K562 (cell line): ENCODE measurements around the gene RETN. TPM values are rescaled to one million over a fixed set of nuclear protein-coding genes. Genes with fewer than 3 reads are reported as not detected.

Source experiments
- CTBP1 ChIP-seq: fragments of 450-650 bp; IDR thresholded peaks from 2 replicates; pipeline ENCODE4 v1.6.1; 2016; ENCODE audit warnings: borderline replicate concordance
- DMBX1 ChIP-seq: fragments of 250-450 bp; sonication (Bioruptor Pico); IDR thresholded peaks from 2 replicates; pipeline ENCODE4 v1.8.0; 2022; ENCODE audit warnings: inconsistent platforms, mild to moderate bottlenecking, moderate library complexity, borderline replicate concordance
- ERF ChIP-seq: fragments of 450-650 bp; formaldehyde crosslinking; IDR thresholded peaks from 2 replicates; pipeline ENCODE4 v1.4.0; 2020; ENCODE audit warnings: mild to moderate bottlenecking, mixed read lengths
- FUS ChIP-seq: fragments of 200-400 bp; formaldehyde crosslinking; optimal IDR thresholded peaks from 2 replicates; pipeline ENCODE3; 2017; ENCODE audit warnings: low read depth, low read length
- GTF2F1 ChIP-seq: IDR thresholded peaks from 2 replicates; pipeline ENCODE4 v1.6.1; 2011; ENCODE audit warnings: low read depth, low read length, improper control_type of control experiment
- KAT2B ChIP-seq: IDR thresholded peaks from one replicate; pipeline ENCODE4 v1.6.1; 2012; ENCODE audit warnings: low read depth, mild to moderate bottlenecking, control low read depth, inconsistent platforms, low read length, moderate library complexity
- KLF10 ChIP-seq: fragments of 250-450 bp; sonication (Bioruptor Pico); IDR thresholded peaks from 2 replicates; pipeline ENCODE4 v1.6.1; 2021; ENCODE audit warnings: matching md5 sums
- NCOA4 ChIP-seq: fragments of 450-650 bp; IDR thresholded peaks from 2 replicates; pipeline ENCODE4 v1.6.1; 2018; ENCODE audit warnings: mild to moderate bottlenecking; ENCODE audit not compliant: partially characterized antibody
- NFE2 ChIP-seq: IDR thresholded peaks from 2 replicates; pipeline ENCODE4 v1.6.1; 2014; ENCODE audit warnings: antibody characterized with exemption, low read depth
- RB1 ChIP-seq: fragments of 450-650 bp; IDR thresholded peaks from 2 replicates; pipeline ENCODE4 v1.6.1; 2017; ENCODE audit warnings: low read depth, mild to moderate bottlenecking
- SMAD1 ChIP-seq: fragments of 150-350 bp; IDR thresholded peaks from 2 replicates; pipeline ENCODE4 v1.6.1; 2014; ENCODE audit warnings: low read length, low read depth; ENCODE audit not compliant: partially characterized antibody
- SREBF2 ChIP-seq: sonication (generic); formaldehyde crosslinking; IDR thresholded peaks from 2 replicates; pipeline ENCODE4 v1.4.0; 2020; ENCODE audit warnings: mild to moderate bottlenecking, missing genetic modification reagents
- TAF7 ChIP-seq: fragments of 450-650 bp; IDR thresholded peaks from 2 replicates; pipeline ENCODE4 v1.6.1; 2016; ENCODE audit warnings: missing genetic modification characterization, missing compliant biosample characterization
- TCF3 ChIP-seq: sonication (generic); formaldehyde crosslinking; IDR thresholded peaks from 2 replicates; pipeline ENCODE4 v1.4.0; 2020; ENCODE audit warnings: mild to moderate bottlenecking, missing genetic modification reagents
- ZNF232 ChIP-seq: sonication (generic); formaldehyde crosslinking; IDR thresholded peaks from 2 replicates; pipeline ENCODE4 v1.8.0; 2022; ENCODE audit warnings: mild to moderate bottlenecking, missing genetic modification reagents
- polyA plus RNA-seq, 8 experiments: library from polyadenylated mRNA; depleted of rRNA in 4 of 8; stranded (reverse) in 5 of 8; unstranded in 3 of 8; fragments of >200 nt; fragmentation: Nextera tagmentation in 2 of 8; fragmentation: Illumina TruSeq in 1 of 8; extraction: Ambion mirVana in 2 of 8; extraction: Trizol in 1 of 8; gene quantifications; 2 replicates each; pipeline versions ENCODE4 v1.2.1 to v1.2.3, GENCODE V29; 2011 to 2014; ENCODE audit warnings: inconsistent platforms in 1 of 8, missing spikeins in 1 of 8
- total RNA-seq, 7 experiments: library from RNA; depleted of rRNA in 6 of 7; stranded (reverse); fragments of >200 nt in 6 of 7; fragmentation: Illumina TruSeq in 2 of 7; extraction: Trizol in 2 of 7; gene quantifications; 2 replicates each; pipeline versions ENCODE4 v1.2.1 to v1.2.3, GENCODE V29; 2011 to 2021; ENCODE audit warnings: low replicate concordance in 1 of 7
- TF ChIP-seq, protein P1 (sequence below): fragments of 200-800 bp; sonication (Bioruptor generic); IDR thresholded peaks from 2 replicates; pipeline ENCODE4 v1.6.1; 2016; ENCODE audit warnings: missing genetic modification characterization, missing compliant biosample characterization
- TF ChIP-seq, protein P2 (sequence below): sonication (generic); formaldehyde crosslinking; IDR thresholded peaks from 2 replicates; pipeline ENCODE4 v1.9.0; 2022; ENCODE audit warnings: mild to moderate bottlenecking, missing genetic modification reagents
- TF ChIP-seq, protein P3 (sequence below): fragments of 450-650 bp; IDR thresholded peaks from 2 replicates; pipeline ENCODE4 v1.7.0; 2016; ENCODE audit warnings: borderline replicate concordance
- TF ChIP-seq, protein P4 (sequence below): fragments of 450-650 bp; IDR thresholded peaks from one replicate; pipeline ENCODE4 v1.6.1; 2018; ENCODE audit warnings: mild to moderate bottlenecking, moderate library complexity; ENCODE audit not compliant: partially characterized antibody

The RETN gene
- total and polyA plus RNA-seq, 9 of the 15 experiments (the other 6 are each of a cell fraction or from before 2014, with no cell fraction given) = not detected

DNA sequence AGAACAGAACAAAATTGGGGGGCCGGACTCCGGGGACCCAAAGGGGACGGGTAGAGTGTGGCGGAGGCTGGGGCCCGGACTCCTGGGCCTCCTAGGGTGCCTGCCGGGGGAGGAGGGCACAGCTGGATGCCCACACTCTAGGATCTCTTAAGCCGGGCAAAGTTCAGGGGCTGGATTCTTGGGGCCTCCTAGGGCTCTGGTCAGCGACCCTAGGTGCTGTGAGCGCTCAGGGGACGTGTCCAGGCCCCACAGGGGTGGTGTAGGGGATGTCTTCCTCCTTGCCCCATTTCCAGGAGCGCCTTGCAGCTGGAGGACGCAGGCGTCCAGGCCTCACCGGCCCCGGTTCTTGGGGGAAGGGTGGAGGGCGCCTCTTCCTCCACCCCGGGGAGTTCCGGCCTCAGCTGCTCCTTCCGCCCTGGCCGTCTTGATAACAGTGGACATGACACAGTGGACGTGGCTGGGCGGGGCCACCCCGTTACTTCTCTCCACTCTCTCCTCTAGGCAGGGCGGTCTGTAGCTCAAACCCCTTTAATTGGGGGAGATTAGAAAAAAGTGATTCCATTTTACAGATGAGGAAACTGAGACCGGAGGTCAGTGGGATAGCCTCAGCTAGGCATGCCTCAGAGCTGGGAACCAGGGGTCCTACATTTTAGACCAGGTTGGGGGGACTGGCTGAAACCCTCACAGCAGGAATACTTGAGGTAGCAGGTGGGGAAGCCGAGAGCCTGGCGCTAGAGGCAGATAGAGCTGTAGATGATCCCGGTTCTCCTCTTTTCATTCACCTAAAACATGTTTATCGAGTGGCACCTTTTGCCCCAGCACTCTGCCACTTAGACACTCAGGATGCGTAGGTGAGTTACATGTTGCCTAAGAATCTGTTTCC is 31.2 kb upstream of the RETN start (continued):
- TF ChIP-seq GTF2F1 = no peak
- no peak for TF ChIP-seq DMBX1
- TF ChIP-seq KAT2B = no peak
- TF ChIP-seq ERF (CRISPR knock-in tag) = no peak
- TF ChIP-seq SMAD1 = no peak
- TF ChIP-seq, protein P1, sequence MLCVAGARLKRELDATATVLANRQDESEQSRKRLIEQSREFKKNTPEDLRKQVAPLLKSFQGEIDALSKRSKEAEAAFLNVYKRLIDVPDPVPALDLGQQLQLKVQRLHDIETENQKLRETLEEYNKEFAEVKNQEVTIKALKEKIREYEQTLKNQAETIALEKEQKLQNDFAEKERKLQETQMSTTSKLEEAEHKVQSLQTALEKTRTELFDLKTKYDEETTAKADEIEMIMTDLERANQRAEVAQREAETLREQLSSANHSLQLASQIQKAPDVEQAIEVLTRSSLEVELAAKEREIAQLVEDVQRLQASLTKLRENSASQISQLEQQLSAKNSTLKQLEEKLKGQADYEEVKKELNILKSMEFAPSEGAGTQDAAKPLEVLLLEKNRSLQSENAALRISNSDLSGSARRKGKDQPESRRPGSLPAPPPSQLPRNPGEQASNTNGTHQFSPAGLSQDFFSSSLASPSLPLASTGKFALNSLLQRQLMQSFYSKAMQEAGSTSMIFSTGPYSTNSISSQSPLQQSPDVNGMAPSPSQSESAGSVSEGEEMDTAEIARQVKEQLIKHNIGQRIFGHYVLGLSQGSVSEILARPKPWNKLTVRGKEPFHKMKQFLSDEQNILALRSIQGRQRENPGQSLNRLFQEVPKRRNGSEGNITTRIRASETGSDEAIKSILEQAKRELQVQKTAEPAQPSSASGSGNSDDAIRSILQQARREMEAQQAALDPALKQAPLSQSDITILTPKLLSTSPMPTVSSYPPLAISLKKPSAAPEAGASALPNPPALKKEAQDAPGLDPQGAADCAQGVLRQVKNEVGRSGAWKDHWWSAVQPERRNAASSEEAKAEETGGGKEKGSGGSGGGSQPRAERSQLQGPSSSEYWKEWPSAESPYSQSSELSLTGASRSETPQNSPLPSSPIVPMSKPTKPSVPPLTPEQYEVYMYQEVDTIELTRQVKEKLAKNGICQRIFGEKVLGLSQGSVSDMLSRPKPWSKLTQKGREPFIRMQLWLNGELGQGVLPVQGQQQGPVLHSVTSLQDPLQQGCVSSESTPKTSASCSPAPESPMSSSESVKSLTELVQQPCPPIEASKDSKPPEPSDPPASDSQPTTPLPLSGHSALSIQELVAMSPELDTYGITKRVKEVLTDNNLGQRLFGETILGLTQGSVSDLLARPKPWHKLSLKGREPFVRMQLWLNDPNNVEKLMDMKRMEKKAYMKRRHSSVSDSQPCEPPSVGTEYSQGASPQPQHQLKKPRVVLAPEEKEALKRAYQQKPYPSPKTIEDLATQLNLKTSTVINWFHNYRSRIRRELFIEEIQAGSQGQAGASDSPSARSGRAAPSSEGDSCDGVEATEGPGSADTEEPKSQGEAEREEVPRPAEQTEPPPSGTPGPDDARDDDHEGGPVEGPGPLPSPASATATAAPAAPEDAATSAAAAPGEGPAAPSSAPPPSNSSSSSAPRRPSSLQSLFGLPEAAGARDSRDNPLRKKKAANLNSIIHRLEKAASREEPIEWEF = no peak
- TF ChIP-seq KLF10 (CRISPR knock-in tag) = no peak
- TF ChIP-seq, protein P2, sequence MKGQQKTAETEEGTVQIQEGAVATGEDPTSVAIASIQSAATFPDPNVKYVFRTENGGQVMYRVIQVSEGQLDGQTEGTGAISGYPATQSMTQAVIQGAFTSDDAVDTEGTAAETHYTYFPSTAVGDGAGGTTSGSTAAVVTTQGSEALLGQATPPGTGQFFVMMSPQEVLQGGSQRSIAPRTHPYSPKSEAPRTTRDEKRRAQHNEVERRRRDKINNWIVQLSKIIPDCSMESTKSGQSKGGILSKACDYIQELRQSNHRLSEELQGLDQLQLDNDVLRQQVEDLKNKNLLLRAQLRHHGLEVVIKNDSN = no peak
- peak; percentile 49 for TF ChIP-seq TCF3
- TF ChIP-seq RB1 = no peak
- TF ChIP-seq, protein P3, sequence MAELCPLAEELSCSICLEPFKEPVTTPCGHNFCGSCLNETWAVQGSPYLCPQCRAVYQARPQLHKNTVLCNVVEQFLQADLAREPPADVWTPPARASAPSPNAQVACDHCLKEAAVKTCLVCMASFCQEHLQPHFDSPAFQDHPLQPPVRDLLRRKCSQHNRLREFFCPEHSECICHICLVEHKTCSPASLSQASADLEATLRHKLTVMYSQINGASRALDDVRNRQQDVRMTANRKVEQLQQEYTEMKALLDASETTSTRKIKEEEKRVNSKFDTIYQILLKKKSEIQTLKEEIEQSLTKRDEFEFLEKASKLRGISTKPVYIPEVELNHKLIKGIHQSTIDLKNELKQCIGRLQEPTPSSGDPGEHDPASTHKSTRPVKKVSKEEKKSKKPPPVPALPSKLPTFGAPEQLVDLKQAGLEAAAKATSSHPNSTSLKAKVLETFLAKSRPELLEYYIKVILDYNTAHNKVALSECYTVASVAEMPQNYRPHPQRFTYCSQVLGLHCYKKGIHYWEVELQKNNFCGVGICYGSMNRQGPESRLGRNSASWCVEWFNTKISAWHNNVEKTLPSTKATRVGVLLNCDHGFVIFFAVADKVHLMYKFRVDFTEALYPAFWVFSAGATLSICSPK = no peak
- TF ChIP-seq TAF7 (tag) = no peak
- no peak; the same call in 1 of the 2 replicates for TF ChIP-seq CTBP1
- no peak for TF ChIP-seq FUS
- no peak for TF ChIP-seq NCOA4
- TF ChIP-seq, protein P4, sequence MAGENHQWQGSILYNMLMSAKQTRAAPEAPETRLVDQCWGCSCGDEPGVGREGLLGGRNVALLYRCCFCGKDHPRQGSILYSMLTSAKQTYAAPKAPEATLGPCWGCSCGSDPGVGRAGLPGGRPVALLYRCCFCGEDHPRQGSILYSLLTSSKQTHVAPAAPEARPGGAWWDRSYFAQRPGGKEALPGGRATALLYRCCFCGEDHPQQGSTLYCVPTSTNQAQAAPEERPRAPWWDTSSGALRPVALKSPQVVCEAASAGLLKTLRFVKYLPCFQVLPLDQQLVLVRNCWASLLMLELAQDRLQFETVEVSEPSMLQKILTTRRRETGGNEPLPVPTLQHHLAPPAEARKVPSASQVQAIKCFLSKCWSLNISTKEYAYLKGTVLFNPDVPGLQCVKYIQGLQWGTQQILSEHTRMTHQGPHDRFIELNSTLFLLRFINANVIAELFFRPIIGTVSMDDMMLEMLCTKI = no peak
- TF ChIP-seq SREBF2 = no peak
- TF ChIP-seq ZNF232 = no peak
- TF ChIP-seq NFE2 = no peak
